Endothelial cell of umbilical vein (primary cell): ENCODE data around the gene PTGFRN. TPM values are rescaled to one million over a fixed set of nuclear protein-coding genes. Genes with fewer than 3 reads are reported as not detected.

ENCODE experiments used
- BruUV-seq: library from RNA; stranded (reverse); fragments of 400-500 nt; replicated peaks from 2 replicates; lab custom pipeline; 2021; lab: Mats Ljungman, UMichigan
- CTCF ChIA-PET: fragments of 300-600, 350-600 bp; sonication (Branson Sonifier 250); formaldehyde crosslinking; loops from one replicate; lab custom pipeline; 2021; ENCODE audit warnings: antibody characterized with exemption, inconsistent platforms; lab: Charles Lee
- POLR2A ChIA-PET: fragments of 300-600, 350-600 bp; sonication (Branson Sonifier 250); formaldehyde crosslinking; loops from one replicate; lab custom pipeline; 2021; ENCODE audit warnings: antibody characterized with exemption, inconsistent platforms; lab: Charles Lee
- DNase-seq: peaks from one replicate; pipeline ENCODE4 v3.0.0-alpha.2; 2011; ENCODE audit warnings: low read depth, low spot score
- FAIRE-seq: peaks from 2 replicates; lab custom pipeline; 2011; peaks lifted over from hg19 to GRCh38; lab: Jason Lieb, UNC
- H2AFZ ChIP-seq: 2 replicates; pipeline ENCODE4 v1.6.0; 2012; ENCODE audit warnings: low read depth, low read length, control low read depth, inconsistent platforms
- H3K27ac ChIP-seq: 2 replicates; pipeline ENCODE4 v1.5.1; 2011; ENCODE audit warnings: low read depth, mild to moderate bottlenecking, control low read depth, low read length, moderate library complexity; ENCODE audit not compliant: insufficient read depth
- H3K27me3 ChIP-seq, 2 experiments: 2 replicates each; pipeline versions ENCODE4 v1.6.0 to v1.6.1; 2011; ENCODE audit warnings: low read length in 2 of 2, mixed read lengths in 1 of 2; ENCODE audit not compliant: control insufficient read depth in 2 of 2, insufficient read depth in 2 of 2
- H3K36me3 ChIP-seq, 2 experiments: 2 replicates in 1 of 2; 3 replicates in 1 of 2; pipeline ENCODE4 v1.5.1; 2011; ENCODE audit warnings: low read length in 2 of 2, mild to moderate bottlenecking in 1 of 2, moderate library complexity in 1 of 2; ENCODE audit not compliant: control insufficient read depth in 2 of 2, insufficient read depth in 2 of 2; ENCODE audit errors: extremely low read depth in 1 of 2
- H3K4me1 ChIP-seq: 3 replicates; pipeline ENCODE4 v1.5.1; 2011; ENCODE audit warnings: mild to moderate bottlenecking, low read length; ENCODE audit not compliant: control insufficient read depth, insufficient read depth; ENCODE audit errors: extremely low read depth
- H3K4me2 ChIP-seq: 2 replicates; pipeline ENCODE4 v1.6.1; 2011; ENCODE audit warnings: low read length, control low read depth, mixed read lengths; ENCODE audit not compliant: insufficient read depth
- H3K4me3 ChIP-seq, 3 experiments: fragments of 200-600 bp in 1 of 3; sonication (generic), shearing (Covaris generic) in 1 of 3; replicated peaks in 1 of 3; 2 replicates each; pipeline ENCODE4 v1.5.1; 2011 to 2016; ENCODE audit warnings: control low read depth in 3 of 3, low read length in 3 of 3, mild to moderate bottlenecking in 2 of 3, inconsistent platforms in 1 of 3, low read depth in 1 of 3, moderate library complexity in 1 of 3; ENCODE audit not compliant: insufficient read depth in 1 of 3
- H3K79me2 ChIP-seq: 2 replicates; pipeline ENCODE4 v1.6.0; 2012; ENCODE audit warnings: low read length, inconsistent platforms; ENCODE audit not compliant: control insufficient read depth, insufficient read depth
- H3K9ac ChIP-seq: replicated peaks from 2 replicates; pipeline ENCODE3; 2011; ENCODE audit warnings: low read length, control low read depth; ENCODE audit not compliant: insufficient read depth; ENCODE audit errors: extremely low read depth
- H3K9me1 ChIP-seq: replicated peaks from 3 replicates; pipeline ENCODE4 v1.6.0; 2011; ENCODE audit warnings: mild to moderate bottlenecking, low read length; ENCODE audit not compliant: control insufficient read depth, insufficient read depth; ENCODE audit errors: extremely low read depth
- H3K9me3 ChIP-seq: replicated peaks from 2 replicates; pipeline ENCODE4 v1.5.1; 2012; ENCODE audit warnings: low read length, inconsistent platforms; ENCODE audit not compliant: control insufficient read depth, insufficient read depth
- H4K20me1 ChIP-seq: replicated peaks from 2 replicates; pipeline ENCODE3; 2011; ENCODE audit warnings: mild to moderate bottlenecking, low read length; ENCODE audit not compliant: control insufficient read depth, insufficient read depth; ENCODE audit errors: extremely low read depth
- EZH2 ChIP-seq: IDR thresholded peaks from 2 replicates; pipeline ENCODE4 v1.6.1; 2012; ENCODE audit warnings: borderline replicate concordance, low read depth, mild to moderate bottlenecking, moderate library complexity, low read length, inconsistent platforms; ENCODE audit not compliant: severe bottlenecking
- FOS ChIP-seq: IDR thresholded peaks from 2 replicates; pipeline ENCODE4 v1.6.1; 2011; ENCODE audit warnings: mild to moderate bottlenecking, low read length, moderate library complexity, borderline replicate concordance; ENCODE audit not compliant: insufficient read depth
- GATA2 ChIP-seq: IDR thresholded peaks from 2 replicates; pipeline ENCODE4 v1.7.0; 2011; ENCODE audit warnings: low read depth, mild to moderate bottlenecking, moderate library complexity, mixed read lengths, low read length; ENCODE audit not compliant: insufficient read length, insufficient read depth
- JUN ChIP-seq: IDR thresholded peaks from 2 replicates; pipeline ENCODE4 v1.6.1; 2011; ENCODE audit warnings: borderline replicate concordance, low read depth; ENCODE audit not compliant: insufficient read length, insufficient read depth
- MYC ChIP-seq: IDR thresholded peaks from one replicate; pipeline ENCODE4 v1.6.1; 2011; ENCODE audit warnings: mild to moderate bottlenecking, low read depth, low read length
- POLR2A ChIP-seq: IDR thresholded peaks from 2 replicates; pipeline ENCODE4 v1.6.1; 2012; ENCODE audit warnings: low read depth, mild to moderate bottlenecking, control low read depth, low read length
- POLR2AphosphoS5 ChIP-seq: IDR thresholded peaks from 2 replicates; pipeline ENCODE4 v1.6.1; 2012; ENCODE audit warnings: low read depth, mild to moderate bottlenecking, control low read depth, low read length, moderate library complexity; ENCODE audit not compliant: insufficient read depth
- dilution Hi-C: fragments of 300-500 bp; cut with MboI; formaldehyde crosslinking; loops from one replicate; pipeline ENCODE4 v1.15.0; 2019; ENCODE audit warnings: low sequenced_read_pairs; ENCODE audit not compliant: extremely low pct_ligation_motif_present
- intact Hi-C: fragments of 100-400 bp; cut with micrococcal nuclease; formaldehyde crosslinking; loops from one replicate; pipeline ENCODE4 v1.10.0; 2022
- polyA plus RNA-seq, 4 experiments: library from polyadenylated mRNA; depleted of rRNA in 3 of 4; stranded (reverse) in 3 of 4; unstranded in 1 of 4; fragments of >200 nt; gene quantifications; 2 replicates each; pipeline versions ENCODE4 v1.2.1 to v1.2.3, GENCODE V29; 2011 to 2012; ENCODE audit warnings: missing spikeins in 1 of 4
- total RNA-seq: library from RNA; stranded (reverse); gene quantifications from 2 replicates; pipeline ENCODE4 v1.2.3, GENCODE V29; 2021
- TF ChIP-seq, protein P1 (sequence below): IDR thresholded peaks from 2 replicates; pipeline ENCODE4 v1.6.1; 2011; ENCODE audit not compliant: insufficient read depth, insufficient read length
- TF ChIP-seq, protein P2 (sequence below), 2 donors: IDR thresholded peaks; 1 replicate in 1 of 2; 2 replicates in 1 of 2; pipeline ENCODE4 v1.5.1; 2011; ENCODE audit warnings: low read length in 2 of 2, mild to moderate bottlenecking in 2 of 2, moderate library complexity in 2 of 2, control low read depth in 1 of 2, inconsistent platforms in 1 of 2, low read depth in 1 of 2; ENCODE audit not compliant: insufficient read depth in 1 of 2; ENCODE audit errors: extremely low read depth in 1 of 2

Gene PTGFRN
- total and polyA plus RNA-seq, 2 donors (not counting 3 experiments of a cell fraction or from before 2014, with no cell fraction given), result 39.6 to 60.7 TPM

DNA sequence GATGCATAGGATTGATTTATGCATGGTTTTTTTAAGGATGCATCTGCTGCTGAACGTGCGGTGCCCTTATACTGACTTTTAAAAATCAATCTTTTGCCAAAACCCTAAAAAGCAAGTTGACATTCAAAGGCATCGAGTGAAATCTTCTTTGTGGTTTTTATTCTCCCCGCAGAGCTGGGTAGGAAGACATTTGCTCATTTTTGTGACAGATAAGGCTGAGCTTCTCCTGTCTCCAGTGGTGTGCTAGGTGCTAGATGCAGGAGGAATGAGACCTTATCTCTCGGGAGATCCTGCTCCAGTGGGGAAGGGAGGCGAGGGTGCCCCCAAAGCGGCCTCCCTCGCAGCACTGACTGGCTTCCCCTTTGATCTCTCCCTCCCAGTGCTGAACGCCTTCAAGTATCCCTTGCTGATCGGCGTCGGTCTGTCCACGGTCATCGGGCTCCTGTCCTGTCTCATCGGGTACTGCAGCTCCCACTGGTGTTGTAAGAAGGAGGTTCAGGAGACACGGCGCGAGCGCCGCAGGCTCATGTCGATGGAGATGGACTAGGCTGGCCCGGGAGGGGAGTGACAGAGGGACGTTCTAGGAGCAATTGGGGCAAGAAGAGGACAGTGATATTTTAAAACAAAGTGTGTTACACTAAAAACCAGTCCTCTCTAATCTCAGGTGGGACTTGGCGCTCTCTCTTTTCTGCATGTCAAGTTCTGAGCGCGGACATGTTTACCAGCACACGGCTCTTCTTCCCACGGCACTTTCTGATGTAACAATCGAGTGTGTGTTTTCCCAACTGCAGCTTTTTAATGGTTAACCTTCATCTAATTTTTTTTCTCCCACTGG lies 76.9 kb downstream of the PTGFRN start:
- H3K27me3 ChIP-seq, result no peaks in the 10 kb centered on the region
- H3K36me3 ChIP-seq, result no peaks in the 10 kb centered on the region
- no peak for TF ChIP-seq FOS
- TF ChIP-seq POLR2AphosphoS5, result no peak
- no peak for TF ChIP-seq POLR2A
- TF ChIP-seq, protein P1, sequence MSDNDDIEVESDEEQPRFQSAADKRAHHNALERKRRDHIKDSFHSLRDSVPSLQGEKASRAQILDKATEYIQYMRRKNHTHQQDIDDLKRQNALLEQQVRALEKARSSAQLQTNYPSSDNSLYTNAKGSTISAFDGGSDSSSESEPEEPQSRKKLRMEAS, result no peak
- TF ChIP-seq MYC, result no peak
- TF ChIP-seq EZH2, result no peak
- no peak for TF ChIP-seq JUN
- no peak for TF ChIP-seq GATA2
- TF ChIP-seq, protein P2, sequence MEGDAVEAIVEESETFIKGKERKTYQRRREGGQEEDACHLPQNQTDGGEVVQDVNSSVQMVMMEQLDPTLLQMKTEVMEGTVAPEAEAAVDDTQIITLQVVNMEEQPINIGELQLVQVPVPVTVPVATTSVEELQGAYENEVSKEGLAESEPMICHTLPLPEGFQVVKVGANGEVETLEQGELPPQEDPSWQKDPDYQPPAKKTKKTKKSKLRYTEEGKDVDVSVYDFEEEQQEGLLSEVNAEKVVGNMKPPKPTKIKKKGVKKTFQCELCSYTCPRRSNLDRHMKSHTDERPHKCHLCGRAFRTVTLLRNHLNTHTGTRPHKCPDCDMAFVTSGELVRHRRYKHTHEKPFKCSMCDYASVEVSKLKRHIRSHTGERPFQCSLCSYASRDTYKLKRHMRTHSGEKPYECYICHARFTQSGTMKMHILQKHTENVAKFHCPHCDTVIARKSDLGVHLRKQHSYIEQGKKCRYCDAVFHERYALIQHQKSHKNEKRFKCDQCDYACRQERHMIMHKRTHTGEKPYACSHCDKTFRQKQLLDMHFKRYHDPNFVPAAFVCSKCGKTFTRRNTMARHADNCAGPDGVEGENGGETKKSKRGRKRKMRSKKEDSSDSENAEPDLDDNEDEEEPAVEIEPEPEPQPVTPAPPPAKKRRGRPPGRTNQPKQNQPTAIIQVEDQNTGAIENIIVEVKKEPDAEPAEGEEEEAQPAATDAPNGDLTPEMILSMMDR (IDR thresholded peaks at IDR 0.05; ENCODE audit: extremely low read depth in 1 of 2, insufficient read depth in 1 of 2, low read depth in 1 of 2, low read length in 2 of 2), result no peak
- FAIRE-seq (no peak), DNase-seq (no peak)
- no peaks in the 10 kb centered on the region for H3K79me2 ChIP-seq
- CTCF ChIA-PET, result no interaction called here
- dilution Hi-C loops, result no loop called here
- H3K4me2 ChIP-seq, result no peak overlapping the region
- POLR2A ChIA-PET, result no interaction called here
- intact Hi-C loops, result no loop called here
- H4K20me1 ChIP-seq, result no peaks in the 10 kb centered on the region
- H3K4me1 ChIP-seq, result no peaks in the 10 kb centered on the region
- BruUV-seq, result no TSS peak
- H3K4me3 ChIP-seq, result no peak overlapping the region
- H2AFZ ChIP-seq, result no peak overlapping the region
- H3K9me3 ChIP-seq, result no peaks in the 10 kb centered on the region
- no peaks in the 10 kb centered on the region for H3K9me1 ChIP-seq
- H3K27ac ChIP-seq, result no peak overlapping the region
- H3K9ac ChIP-seq, result no peak overlapping the region
